Measurements from ENCODE around the gene AQP1. TPM values are rescaled to one million over a fixed set of nuclear protein-coding genes. Genes with fewer than 3 reads are reported as not detected.

Gene AQP1
- total RNA-seq, 2 donors from 2014 or later: 0.60 to 0.72 TPM

DNA sequence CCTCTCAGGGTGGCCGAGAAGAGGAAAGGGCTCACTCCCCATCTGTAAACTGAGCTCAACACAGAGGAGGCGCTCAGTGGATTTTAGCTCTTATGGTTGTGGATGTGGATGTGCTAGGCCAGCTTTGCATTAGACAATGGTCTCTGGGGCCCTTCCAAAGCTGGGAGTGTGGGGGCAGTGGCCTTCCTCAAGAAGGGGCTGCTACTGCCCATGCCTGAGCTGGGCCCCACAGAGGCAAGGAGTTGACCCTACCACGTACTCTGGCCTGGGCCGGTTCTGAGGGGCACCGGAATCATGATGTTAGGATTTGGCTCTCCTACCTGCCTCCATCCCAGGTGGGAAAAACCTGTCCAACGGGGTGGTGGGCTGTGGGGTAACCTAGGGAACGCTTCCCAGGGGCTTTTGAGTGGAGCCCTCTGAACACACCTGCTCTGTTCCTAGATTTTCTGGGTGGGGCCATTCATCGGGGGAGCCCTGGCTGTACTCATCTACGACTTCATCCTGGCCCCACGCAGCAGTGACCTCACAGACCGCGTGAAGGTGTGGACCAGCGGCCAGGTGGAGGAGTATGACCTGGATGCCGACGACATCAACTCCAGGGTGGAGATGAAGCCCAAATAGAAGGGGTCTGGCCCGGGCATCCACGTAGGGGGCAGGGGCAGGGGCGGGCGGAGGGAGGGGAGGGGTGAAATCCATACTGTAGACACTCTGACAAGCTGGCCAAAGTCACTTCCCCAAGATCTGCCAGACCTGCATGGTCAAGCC, 11.5 kb downstream of the AQP1 start:
- Mint-ChIP-seq H3K4me1 (ENCODE audit: low read depth) (no peaks in the 10 kb centered on the region), H3K27ac (no peak overlapping the region), H3K9me3 (peaks cover 0 to 2% of the 10 kb centered on the region in 2 donors), H3K27me3 (ENCODE audit: low read depth) (no peaks in the 10 kb centered on the region), H3K4me3 (no peak overlapping the region), H3K36me3 (ENCODE audit: insufficient read depth in 2 of 2) (peaks cover 0 to 4% of the 10 kb centered on the region in 2 donors)
- ATAC-seq (replicated peaks in 1 of 2) (no peak), DNase-seq (no peak)

DNA sequence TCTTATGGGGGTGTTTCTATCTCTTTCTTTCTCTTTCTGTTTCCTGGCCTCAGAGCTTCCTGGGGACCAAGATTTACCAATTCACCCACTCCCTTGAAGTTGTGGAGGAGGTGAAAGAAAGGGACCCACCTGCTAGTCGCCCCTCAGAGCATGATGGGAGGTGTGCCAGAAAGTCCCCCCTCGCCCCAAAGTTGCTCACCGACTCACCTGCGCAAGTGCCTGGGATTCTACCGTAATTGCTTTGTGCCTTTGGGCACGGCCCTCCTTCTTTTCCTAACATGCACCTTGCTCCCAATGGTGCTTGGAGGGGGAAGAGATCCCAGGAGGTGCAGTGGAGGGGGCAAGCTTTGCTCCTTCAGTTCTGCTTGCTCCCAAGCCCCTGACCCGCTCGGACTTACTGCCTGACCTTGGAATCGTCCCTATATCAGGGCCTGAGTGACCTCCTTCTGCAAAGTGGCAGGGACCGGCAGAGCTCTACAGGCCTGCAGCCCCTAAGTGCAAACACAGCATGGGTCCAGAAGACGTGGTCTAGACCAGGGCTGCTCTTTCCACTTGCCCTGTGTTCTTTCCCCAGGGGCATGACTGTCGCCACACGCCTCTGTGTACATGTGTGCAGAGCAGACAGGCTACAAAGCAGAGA, 12.2 kb downstream of the AQP1 start:
- Mint-ChIP-seq H3K27me3 (ENCODE audit: low read depth) (no peaks in the 10 kb centered on the region), H3K4me1 (ENCODE audit: low read depth) (no peaks in the 10 kb centered on the region), H3K9me3 (peaks cover 0 to 2% of the 10 kb centered on the region in 2 donors), H3K4me3 (no peak overlapping the region), H3K27ac (no peak overlapping the region), H3K36me3 (ENCODE audit: insufficient read depth in 2 of 2) (peaks cover 0 to 4% of the 10 kb centered on the region in 2 donors)
- DNase-seq (no peak), ATAC-seq (replicated peaks in 1 of 2) (no peak)

DNA sequence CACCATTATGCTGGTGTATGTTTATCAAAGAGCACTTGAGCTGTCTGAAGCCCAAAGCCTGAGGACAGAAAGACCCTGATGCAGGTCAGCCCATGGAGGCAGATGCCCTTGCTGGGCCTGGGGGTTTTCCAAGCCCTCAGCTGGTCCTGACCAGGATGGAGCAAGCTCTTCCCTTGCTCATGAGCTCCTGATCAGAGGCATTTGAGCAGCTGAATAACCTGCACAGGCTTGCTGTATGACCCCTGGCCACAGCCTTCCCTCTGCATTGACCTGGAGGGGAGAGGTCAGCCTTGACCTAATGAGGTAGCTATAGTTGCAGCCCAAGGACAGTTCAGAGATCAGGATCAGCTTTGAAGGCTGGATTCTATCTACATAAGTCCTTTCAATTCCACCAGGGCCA, 13.0 kb downstream of the AQP1 start:
- no peak overlapping the region for H3K4me3 Mint-ChIP-seq
- DNase-seq (no peak), ATAC-seq (replicated peaks in 1 of 2) (no peak)
- peaks cover 0 to 4% of the 10 kb centered on the region in 2 donors for H3K36me3 Mint-ChIP-seq (ENCODE audit: insufficient read depth in 2 of 2)
- no peaks in the 10 kb centered on the region for H3K4me1 Mint-ChIP-seq (ENCODE audit: low read depth)
- no peaks in the 10 kb centered on the region for H3K27me3 Mint-ChIP-seq (ENCODE audit: low read depth)
- H3K27ac Mint-ChIP-seq: no peak overlapping the region
- peaks cover 0 to 2% of the 10 kb centered on the region in 2 donors for H3K9me3 Mint-ChIP-seq

DNA sequence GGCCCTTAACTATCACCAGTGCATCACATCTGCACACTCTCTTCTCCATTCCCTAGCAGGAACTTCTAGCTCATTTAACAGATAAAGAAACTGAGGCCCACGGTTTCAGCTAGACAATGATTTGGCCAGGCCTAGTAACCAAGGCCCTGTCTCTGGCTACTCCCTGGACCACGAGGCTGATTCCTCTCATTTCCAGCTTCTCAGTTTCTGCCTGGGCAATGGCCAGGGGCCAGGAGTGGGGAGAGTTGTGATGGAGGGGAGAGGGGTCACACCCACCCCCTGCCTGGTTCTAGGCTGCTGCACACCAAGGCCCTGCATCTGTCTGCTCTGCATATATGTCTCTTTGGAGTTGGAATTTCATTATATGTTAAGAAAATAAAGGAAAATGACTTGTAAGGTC, 13.5 kb downstream of the AQP1 start:
- Mint-ChIP-seq H3K27ac (no peak overlapping the region), H3K36me3 (ENCODE audit: insufficient read depth in 2 of 2) (peaks cover 0 to 4% of the 10 kb centered on the region in 2 donors), H3K27me3 (ENCODE audit: low read depth) (no peaks in the 10 kb centered on the region), H3K4me3 (no peak overlapping the region), H3K4me1 (ENCODE audit: low read depth) (no peaks in the 10 kb centered on the region), H3K9me3 (peaks cover 0 to 2% of the 10 kb centered on the region in 2 donors)
- DNase-seq (no peak), ATAC-seq (replicated peaks in 1 of 2) (no peak)

DNA sequence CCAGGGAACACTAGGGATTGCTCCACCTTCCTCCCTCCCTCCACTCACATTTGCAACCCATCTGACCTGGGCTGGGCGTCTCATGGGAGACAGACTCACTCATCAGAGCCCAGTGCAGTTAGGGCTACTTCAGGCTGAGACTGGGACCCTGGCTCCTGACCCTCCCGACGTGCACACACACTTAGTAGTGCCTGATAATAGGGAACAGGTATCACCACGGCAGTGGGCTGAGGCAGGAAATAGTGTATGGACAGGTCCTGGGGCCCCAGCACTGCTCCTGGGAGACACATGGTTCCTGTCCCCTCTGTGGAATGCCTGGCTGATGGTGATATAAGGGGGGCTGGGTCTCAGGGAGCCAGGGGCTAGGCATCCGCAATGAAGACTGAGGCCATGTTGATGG, 14.3 kb downstream of the AQP1 start:
- H3K4me3 Mint-ChIP-seq: no peak overlapping the region
- H3K9me3 Mint-ChIP-seq: peaks cover 0 to 2% of the 10 kb centered on the region in 2 donors
- ATAC-seq (replicated peaks in 1 of 2) (no peak), DNase-seq (no peak)
- H3K27me3 Mint-ChIP-seq (ENCODE audit: low read depth): no peaks in the 10 kb centered on the region
- H3K36me3 Mint-ChIP-seq (ENCODE audit: insufficient read depth in 2 of 2): peaks cover 0 to 4% of the 10 kb centered on the region in 2 donors
- no peaks in the 10 kb centered on the region for H3K4me1 Mint-ChIP-seq (ENCODE audit: low read depth)
- H3K27ac Mint-ChIP-seq: no peak overlapping the region

DNA sequence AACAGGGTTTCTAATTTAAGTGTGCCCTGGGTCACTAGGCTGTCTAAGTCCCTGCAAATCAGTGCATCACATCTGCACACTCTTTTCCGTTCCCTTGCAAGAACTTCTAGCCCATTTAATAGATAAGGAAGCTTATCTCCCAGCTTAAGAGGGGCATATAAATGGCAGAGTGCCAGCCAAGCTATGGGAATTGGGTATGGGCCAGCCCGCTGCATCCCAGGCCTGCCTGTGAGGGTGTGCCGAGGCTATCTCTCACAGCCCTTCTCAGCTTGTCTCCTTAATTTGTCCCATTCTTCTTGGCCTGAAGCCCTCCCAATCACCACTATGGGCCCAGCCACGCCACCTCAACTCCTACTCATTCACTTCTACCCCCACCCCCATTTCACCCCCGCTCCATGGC, 14.7 kb downstream of the AQP1 start:
- Mint-ChIP-seq H3K27ac (no peak overlapping the region), H3K27me3 (ENCODE audit: low read depth) (no peaks in the 10 kb centered on the region), H3K36me3 (ENCODE audit: insufficient read depth in 2 of 2) (peaks cover 0 to 4% of the 10 kb centered on the region in 2 donors), H3K4me1 (ENCODE audit: low read depth) (no peaks in the 10 kb centered on the region), H3K4me3 (no peak overlapping the region), H3K9me3 (peaks cover 0 to 2% of the 10 kb centered on the region in 2 donors)
- ATAC-seq (replicated peaks in 1 of 2) (no peak), DNase-seq (no peak)

DNA sequence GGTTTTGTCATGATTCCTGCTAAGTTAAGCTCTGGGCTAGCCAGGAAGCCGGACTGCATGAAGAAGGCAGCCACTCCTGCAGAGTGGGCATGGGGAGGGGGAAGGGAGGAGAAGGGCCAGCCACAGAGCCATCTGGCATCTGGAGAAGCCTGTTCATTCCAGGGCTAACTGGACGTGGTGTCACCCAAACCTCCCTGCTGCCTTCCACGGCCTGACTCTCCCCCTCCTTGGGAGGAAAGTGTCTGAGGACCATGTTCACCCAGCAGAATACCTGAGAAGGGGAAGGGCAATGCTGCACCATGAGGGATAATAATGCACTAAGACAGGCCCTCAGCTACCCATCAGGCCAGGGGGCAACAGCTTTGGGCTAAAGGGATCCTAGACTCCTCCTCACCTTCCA, 15.4 kb downstream of the AQP1 start:
- no peak for DNase-seq

DNA sequence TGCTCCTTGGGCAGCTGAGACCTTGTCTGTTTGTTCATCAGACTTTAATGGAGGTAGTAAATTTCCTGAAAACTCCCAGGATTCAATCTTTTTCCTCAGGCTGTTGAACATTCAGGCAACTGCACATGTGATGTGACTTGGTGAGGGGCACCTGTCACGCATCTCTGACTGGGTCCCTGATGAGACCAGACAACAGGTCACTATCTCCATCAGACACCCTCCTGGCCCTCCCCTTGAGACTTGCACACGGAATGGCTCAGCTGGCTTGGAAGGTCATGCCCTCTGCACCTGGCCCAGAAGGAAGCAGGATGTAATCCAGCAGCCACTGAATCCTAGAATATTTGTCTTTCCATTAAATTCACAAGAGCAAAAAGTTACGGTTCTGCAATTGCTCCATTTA, 15.9 kb downstream of the AQP1 start:
- Mint-ChIP-seq H3K36me3 (ENCODE audit: insufficient read depth in 2 of 2) (peaks cover 0 to 4% of the 10 kb centered on the region in 2 donors), H3K27ac (no peak overlapping the region), H3K9me3 (peaks cover 0 to 2% of the 10 kb centered on the region in 2 donors), H3K4me1 (ENCODE audit: low read depth) (no peaks in the 10 kb centered on the region), H3K4me3 (no peak overlapping the region), H3K27me3 (ENCODE audit: low read depth) (no peaks in the 10 kb centered on the region)
- ATAC-seq (replicated peaks in 1 of 2): no peak
- no peak for DNase-seq

More for the DNA sequence above, 15.4 kb downstream of the AQP1 start:
- H3K36me3 Mint-ChIP-seq (ENCODE audit: insufficient read depth in 2 of 2): peaks cover 0 to 4% of the 10 kb centered on the region in 2 donors
- ATAC-seq (replicated peaks in 1 of 2): no peak
- no peak overlapping the region for H3K4me3 Mint-ChIP-seq
- H3K27ac Mint-ChIP-seq: no peak overlapping the region
- H3K9me3 Mint-ChIP-seq: peaks cover 0 to 2% of the 10 kb centered on the region in 2 donors
- H3K27me3 Mint-ChIP-seq (ENCODE audit: low read depth): no peaks in the 10 kb centered on the region
- H3K4me1 Mint-ChIP-seq (ENCODE audit: low read depth): no peaks in the 10 kb centered on the region

DNA sequence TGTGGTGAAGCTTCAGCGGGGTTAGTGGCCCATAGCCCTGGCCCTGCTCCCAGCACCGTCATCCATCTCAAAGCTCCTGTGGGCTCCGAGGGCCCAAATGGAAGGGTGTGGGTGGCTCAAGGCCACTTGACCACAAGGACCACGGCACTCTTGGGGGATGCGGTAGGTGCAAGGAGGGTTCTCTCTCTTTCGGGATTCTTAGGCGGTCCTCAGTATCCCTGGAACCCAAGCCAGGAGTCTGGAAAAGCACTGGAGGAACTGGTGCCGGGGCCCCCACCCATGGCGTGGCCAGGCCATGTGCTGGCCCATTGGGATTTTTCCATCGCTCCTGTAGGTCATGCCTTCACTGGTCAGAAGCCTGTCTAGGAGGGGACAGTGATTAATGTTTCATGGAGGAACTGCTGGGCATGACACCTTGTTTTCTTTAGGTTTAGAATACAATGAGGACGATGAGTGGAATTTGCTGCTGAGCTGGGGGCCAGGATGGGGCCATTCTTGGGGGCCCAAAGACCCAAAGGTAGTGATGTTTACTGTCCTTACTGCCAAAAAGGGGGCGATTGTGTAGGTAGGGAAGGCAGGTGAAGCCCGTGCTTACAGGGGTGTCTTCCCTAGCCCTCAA, 16.7 kb downstream of the AQP1 start:
- H3K27me3 Mint-ChIP-seq (ENCODE audit: low read depth): no peaks in the 10 kb centered on the region
- peaks cover 0 to 2% of the 10 kb centered on the region in 2 donors for H3K9me3 Mint-ChIP-seq

DNA sequence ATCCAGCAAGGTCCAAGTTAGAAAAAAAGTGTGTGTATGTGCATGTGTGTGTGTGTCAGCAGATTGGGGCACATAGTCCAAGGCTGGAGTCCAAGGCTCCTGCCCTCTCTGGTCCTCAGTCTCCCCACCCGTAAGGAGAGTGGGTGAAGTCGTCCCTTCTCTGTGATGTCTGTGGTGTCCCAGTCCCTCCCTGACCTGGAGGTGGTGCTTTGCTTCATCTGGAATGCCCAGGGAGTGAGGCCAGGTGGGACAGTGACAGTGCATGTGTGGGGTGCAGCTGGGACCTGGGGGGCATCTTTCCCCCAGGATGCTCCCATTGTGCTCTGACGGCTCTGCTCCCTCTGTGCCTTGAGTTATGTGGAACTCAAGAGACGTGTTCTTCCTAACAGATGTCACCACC, 18.0 kb downstream of the AQP1 start:
- Mint-ChIP-seq H3K36me3 (ENCODE audit: insufficient read depth in 2 of 2) (peaks cover 0 to 4% of the 10 kb centered on the region in 2 donors), H3K4me3 (no peak overlapping the region), H3K9me3 (peaks cover 0 to 2% of the 10 kb centered on the region in 2 donors), H3K4me1 (ENCODE audit: low read depth) (no peaks in the 10 kb centered on the region), H3K27me3 (ENCODE audit: low read depth) (no peaks in the 10 kb centered on the region), H3K27ac (no peak overlapping the region)
- ATAC-seq (replicated peaks in 1 of 2): no peak
- no peak for DNase-seq

More for the DNA sequence above, 16.7 kb downstream of the AQP1 start:
- Mint-ChIP-seq H3K36me3 (ENCODE audit: insufficient read depth in 2 of 2) (peaks cover 0 to 4% of the 10 kb centered on the region in 2 donors), H3K4me3 (no peak overlapping the region), H3K4me1 (ENCODE audit: low read depth) (no peaks in the 10 kb centered on the region), H3K27ac (no peak overlapping the region)
- no peak for DNase-seq
- no peak for ATAC-seq (replicated peaks in 1 of 2)

DNA sequence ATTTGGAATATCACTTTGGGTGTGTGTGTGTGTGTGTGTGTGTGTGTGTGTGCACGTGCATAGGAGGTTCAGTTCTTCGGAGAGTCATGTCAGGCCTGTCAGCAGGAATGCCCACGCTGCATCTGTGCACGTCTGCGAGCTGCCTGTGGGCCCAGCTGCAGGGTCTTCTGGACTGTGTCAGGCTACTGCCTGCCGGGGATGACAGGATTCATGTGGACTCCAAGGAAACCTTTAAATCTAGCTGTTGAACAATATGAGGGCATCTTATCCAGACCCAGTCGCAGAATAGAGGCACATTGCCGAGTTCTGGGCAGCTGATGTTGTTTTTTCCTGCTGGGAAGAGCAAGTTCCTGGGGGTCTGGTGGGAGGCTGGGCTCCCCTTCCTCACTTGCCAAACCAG, 19.0 kb downstream of the AQP1 start:
- no peak for DNase-seq
- Mint-ChIP-seq H3K36me3 (ENCODE audit: insufficient read depth in 2 of 2) (peaks cover 0 to 4% of the 10 kb centered on the region in 2 donors), H3K4me1 (ENCODE audit: low read depth) (no peaks in the 10 kb centered on the region), H3K27ac (no peak overlapping the region), H3K9me3 (peaks cover 0 to 2% of the 10 kb centered on the region in 2 donors), H3K4me3 (no peak overlapping the region), H3K27me3 (ENCODE audit: low read depth) (no peaks in the 10 kb centered on the region)
- no peak for ATAC-seq (replicated peaks in 1 of 2)

DNA sequence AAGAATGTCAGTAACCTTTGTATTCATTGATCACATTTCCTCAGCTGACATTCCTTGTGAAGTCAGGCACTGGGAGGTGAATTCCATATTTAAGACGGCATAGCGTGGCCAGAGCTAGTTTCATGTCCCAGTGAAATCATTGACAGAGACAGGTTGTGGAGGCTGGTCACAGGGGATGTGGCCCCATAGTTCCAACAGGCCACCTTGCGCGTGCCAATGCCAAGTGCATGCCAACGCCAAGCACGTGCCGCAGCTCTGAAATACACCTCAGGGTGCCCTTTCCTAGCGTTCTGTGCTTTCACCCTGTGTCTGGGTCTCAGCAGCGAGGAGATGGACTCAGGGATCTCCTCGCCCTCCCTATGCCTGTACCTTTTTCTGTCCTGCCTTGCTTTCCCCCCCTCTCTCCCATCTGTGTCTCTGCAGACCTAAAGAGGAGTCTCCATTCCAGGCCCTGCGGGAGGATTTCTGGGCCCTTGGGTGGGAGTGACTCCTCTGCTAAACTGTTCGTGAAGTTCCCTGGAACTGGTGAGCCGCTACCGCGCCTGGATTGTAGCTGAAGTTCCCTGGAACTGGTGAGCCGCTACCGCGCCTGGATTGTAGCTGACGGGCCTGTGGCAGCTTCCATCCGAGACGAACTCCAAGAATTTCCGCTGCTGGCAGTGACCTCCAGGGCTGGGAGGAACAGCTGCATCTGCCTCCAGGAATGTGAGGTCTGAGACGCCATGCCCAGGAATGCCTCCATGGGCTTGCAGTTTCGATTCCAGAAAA, 19.7 kb downstream of the AQP1 start:
- DNase-seq (no peak), ATAC-seq (replicated peaks in 1 of 2) (no peak)
- Mint-ChIP-seq H3K9me3 (peaks cover 0 to 2% of the 10 kb centered on the region in 2 donors), H3K27me3 (ENCODE audit: low read depth) (no peaks in the 10 kb centered on the region), H3K4me1 (ENCODE audit: low read depth) (no peaks in the 10 kb centered on the region), H3K27ac (no peak overlapping the region), H3K36me3 (ENCODE audit: insufficient read depth in 2 of 2) (peaks cover 0 to 4% of the 10 kb centered on the region in 2 donors), H3K4me3 (no peak overlapping the region)

Data from activated T-cell treated with anti-CD3 and anti-CD28 coated beads, Interleukin-2, amount 50 U/mL, for 72 hours (primary cell).